ENCODE measurements around the gene MRPL14.

GRCh38 chr6:44109212-44109611 is 18.0 kb downstream of the MRPL14 start:
- TF ChIP-seq EZH2 (IDR thresholded peaks at IDR 0.05) = no peak
- no peak for TF ChIP-seq POLR2AphosphoS5 (IDR thresholded peaks at IDR 0.05; ENCODE audit: borderline replicate concordance, low read depth, low read length)
